ENCODE data around the gene CMKLR1. TPM values are rescaled to one million over a fixed set of nuclear protein-coding genes. Genes with fewer than 3 reads are reported as not detected.

The CMKLR1 gene
- total and polyA plus RNA-seq, 10 of the 15 experiments (the other 5 are each of a cell fraction or from before 2014, with no cell fraction given): 13.8 to 52.3 (median 26.2) TPM

DNA sequence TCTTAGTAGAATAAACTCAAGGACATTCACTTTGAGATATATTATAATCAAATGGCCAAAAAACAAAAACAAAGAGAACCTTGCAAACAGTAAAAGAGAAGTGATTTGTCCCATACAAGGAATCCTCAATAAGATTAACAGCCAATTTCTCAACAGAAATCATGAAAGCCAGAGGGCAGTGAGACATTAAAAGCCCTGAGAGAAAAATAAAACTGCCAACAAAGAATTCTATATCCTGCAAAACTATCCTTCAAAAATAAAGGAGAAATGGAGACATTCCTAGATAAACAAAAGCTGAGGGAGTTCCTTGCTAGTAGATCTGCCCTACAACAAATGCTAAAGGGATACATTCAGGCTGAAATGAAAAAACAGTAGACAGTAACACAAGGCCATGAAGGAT lies 78.1 kb downstream of the CMKLR1 start:
- Histone ChIP-seq H3K27me3 (replicated peaks in 1 of 2; ENCODE audit: control insufficient read depth in 2 of 2, insufficient read depth in 2 of 2, low read length in 1 of 2) (no peaks in the 10 kb centered on the region), H4K20me1 (ENCODE audit: control insufficient read depth, insufficient read depth) (no peaks in the 10 kb centered on the region), H3K36me3 (ENCODE audit: control insufficient read depth in 2 of 2, insufficient read depth in 2 of 2, low read length in 1 of 2) (no peaks in the 10 kb centered on the region), H3K27ac (ENCODE audit: control insufficient read depth, insufficient read depth) (no peak overlapping the region), H3K9me3 (replicated peaks; ENCODE audit: control insufficient read depth, insufficient read depth, low read length) (peaks cover 2% of the 10 kb centered on the region; the same call in 2 of the 3 replicates), H3K4me1 (ENCODE audit: control insufficient read depth, insufficient read depth, low read length) (no peaks in the 10 kb centered on the region), H3K4me3 (no peak overlapping the region), H3K4me2 (ENCODE audit: control insufficient read depth, insufficient read depth) (no peak overlapping the region), H3K9ac (ENCODE audit: control insufficient read depth, insufficient read depth, low read length) (no peak overlapping the region), H2AFZ (ENCODE audit: control insufficient read depth, low read depth, low read length) (no peak overlapping the region), H3K79me2 (ENCODE audit: control insufficient read depth, insufficient read depth, low read length) (no peaks in the 10 kb centered on the region)
- TF ChIP-seq, protein P1, sequence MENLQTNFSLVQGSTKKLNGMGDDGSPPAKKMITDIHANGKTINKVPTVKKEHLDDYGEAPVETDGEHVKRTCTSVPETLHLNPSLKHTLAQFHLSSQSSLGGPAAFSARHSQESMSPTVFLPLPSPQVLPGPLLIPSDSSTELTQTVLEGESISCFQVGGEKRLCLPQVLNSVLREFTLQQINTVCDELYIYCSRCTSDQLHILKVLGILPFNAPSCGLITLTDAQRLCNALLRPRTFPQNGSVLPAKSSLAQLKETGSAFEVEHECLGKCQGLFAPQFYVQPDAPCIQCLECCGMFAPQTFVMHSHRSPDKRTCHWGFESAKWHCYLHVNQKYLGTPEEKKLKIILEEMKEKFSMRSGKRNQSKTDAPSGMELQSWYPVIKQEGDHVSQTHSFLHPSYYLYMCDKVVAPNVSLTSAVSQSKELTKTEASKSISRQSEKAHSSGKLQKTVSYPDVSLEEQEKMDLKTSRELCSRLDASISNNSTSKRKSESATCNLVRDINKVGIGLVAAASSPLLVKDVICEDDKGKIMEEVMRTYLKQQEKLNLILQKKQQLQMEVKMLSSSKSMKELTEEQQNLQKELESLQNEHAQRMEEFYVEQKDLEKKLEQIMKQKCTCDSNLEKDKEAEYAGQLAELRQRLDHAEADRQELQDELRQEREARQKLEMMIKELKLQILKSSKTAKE (IDR thresholded peaks at IDR 0.05; ENCODE audit: low read depth, poor library complexity, severe bottlenecking): no peak
- TF ChIP-seq CHD4 (IDR thresholded peaks at IDR 0.05) (no peak), FOS (IDR thresholded peaks at IDR 0.05; ENCODE audit: borderline replicate concordance, extremely low read depth, insufficient read length) (no peak), TBL1XR1 (IDR thresholded peaks at IDR 0.05; ENCODE audit: low read depth, low read length) (no peak)
- TF ChIP-seq, protein P2, sequence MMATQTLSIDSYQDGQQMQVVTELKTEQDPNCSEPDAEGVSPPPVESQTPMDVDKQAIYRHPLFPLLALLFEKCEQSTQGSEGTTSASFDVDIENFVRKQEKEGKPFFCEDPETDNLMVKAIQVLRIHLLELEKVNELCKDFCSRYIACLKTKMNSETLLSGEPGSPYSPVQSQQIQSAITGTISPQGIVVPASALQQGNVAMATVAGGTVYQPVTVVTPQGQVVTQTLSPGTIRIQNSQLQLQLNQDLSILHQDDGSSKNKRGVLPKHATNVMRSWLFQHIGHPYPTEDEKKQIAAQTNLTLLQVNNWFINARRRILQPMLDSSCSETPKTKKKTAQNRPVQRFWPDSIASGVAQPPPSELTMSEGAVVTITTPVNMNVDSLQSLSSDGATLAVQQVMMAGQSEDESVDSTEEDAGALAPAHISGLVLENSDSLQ (IDR thresholded peaks at IDR 0.05): no peak
- TF ChIP-seq, protein P3, sequence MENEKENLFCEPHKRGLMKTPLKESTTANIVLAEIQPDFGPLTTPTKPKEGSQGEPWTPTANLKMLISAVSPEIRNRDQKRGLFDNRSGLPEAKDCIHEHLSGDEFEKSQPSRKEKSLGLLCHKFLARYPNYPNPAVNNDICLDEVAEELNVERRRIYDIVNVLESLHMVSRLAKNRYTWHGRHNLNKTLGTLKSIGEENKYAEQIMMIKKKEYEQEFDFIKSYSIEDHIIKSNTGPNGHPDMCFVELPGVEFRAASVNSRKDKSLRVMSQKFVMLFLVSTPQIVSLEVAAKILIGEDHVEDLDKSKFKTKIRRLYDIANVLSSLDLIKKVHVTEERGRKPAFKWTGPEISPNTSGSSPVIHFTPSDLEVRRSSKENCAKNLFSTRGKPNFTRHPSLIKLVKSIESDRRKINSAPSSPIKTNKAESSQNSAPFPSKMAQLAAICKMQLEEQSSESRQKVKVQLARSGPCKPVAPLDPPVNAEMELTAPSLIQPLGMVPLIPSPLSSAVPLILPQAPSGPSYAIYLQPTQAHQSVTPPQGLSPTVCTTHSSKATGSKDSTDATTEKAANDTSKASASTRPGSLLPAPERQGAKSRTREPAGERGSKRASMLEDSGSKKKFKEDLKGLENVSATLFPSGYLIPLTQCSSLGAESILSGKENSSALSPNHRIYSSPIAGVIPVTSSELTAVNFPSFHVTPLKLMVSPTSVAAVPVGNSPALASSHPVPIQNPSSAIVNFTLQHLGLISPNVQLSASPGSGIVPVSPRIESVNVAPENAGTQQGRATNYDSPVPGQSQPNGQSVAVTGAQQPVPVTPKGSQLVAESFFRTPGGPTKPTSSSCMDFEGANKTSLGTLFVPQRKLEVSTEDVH (IDR thresholded peaks at IDR 0.05; ENCODE audit: low read depth, partially characterized antibody): no peak
- intact Hi-C loops (cut with micrococcal nuclease; ENCODE audit: unreplicated experiment): no loop called here
- no peak for ATAC-seq
- RAD21 ChIA-PET (ENCODE audit: unreplicated experiment): no interaction called here
- CTCF ChIA-PET: interaction anchor here (0.6 kb wide), 1 partner anchor 1124 kb away, joined by 4 read pairs; no protein-coding TSS in a partner anchor
- POLR2A ChIA-PET: no interaction called here
- DNase-seq (ENCODE audit: low read depth, low spot score): no peak
- no TSS peak for BruUV-seq (replicated peaks)
- in situ Hi-C loops (cut with MboI): no loop called here
- FAIRE-seq: no peak
- SMC1A ChIA-PET (ENCODE audit: uncharacterized antibody, unreplicated experiment): interaction anchor here (1.2 kb wide), 1 partner anchor 10 kb away, joined by 3 read pairs; no protein-coding TSS in a partner anchor
